ENCODE results near the gene FBXW9.
"Not testable (repeated sequence)": the region's sequence is repeated elsewhere in the genome, so short reads cannot be mapped to it uniquely, and the experiment has no call there.

FBXW9 gene

DNA sequence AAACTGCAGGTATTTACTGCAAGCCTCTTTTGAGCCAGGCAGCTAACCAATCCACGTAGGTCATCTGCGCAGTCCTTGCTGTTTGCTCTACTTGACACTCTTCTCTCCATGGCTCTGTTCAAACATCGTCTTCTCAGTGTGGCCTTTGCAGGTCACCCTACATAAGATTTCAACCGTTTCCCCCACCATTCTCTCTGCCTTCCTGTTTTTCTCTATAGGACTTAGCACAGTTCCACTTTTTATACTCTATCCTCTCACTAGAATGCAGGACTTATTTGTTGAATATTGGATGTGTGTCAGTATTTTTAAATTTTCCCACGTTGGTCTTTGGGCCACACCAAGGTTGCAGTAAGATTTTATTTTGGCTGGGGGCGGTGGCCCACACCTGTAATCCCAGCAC is 1.7 kb upstream of the FBXW9 start:
- H3K4me1 ChIP-seq (ENCODE audit: control insufficient read depth, insufficient read depth, low read length), result no peaks in the 10 kb centered on the region
- no peak overlapping the region for H3K27ac ChIP-seq (ENCODE audit: insufficient read depth, low read depth, low read length, poor library complexity, severe bottlenecking)
- 92 to 95% methylated on average over 6 of the region's 6 CpGs for WGBS, 2 experiments
- no peaks in the 10 kb centered on the region for H3K27me3 ChIP-seq (ENCODE audit: control insufficient read depth, insufficient read depth, low read length, poor library complexity, severe bottlenecking)
- no peaks in the 10 kb centered on the region for H3K9me3 ChIP-seq (ENCODE audit: control insufficient read depth, low read length)
- H3K36me3 ChIP-seq (ENCODE audit: control insufficient read depth, insufficient read depth, low read length), result peaks cover 32% of the 10 kb centered on the region
- no peak overlapping the region for H3K4me3 ChIP-seq (ENCODE audit: insufficient read depth, low read depth, low read length)

GRCh38 chr19:12697425-12697824 is 994 bp upstream of the FBXW9 start:
- not testable (repeated sequence) for H3K4me1 ChIP-seq (ENCODE audit: control insufficient read depth, insufficient read depth, low read length); H3K27me3 ChIP-seq (ENCODE audit: control insufficient read depth, insufficient read depth, low read length, poor library complexity, severe bottlenecking); H3K27ac ChIP-seq (ENCODE audit: insufficient read depth, low read depth, low read length, poor library complexity, severe bottlenecking); H3K9me3 ChIP-seq (ENCODE audit: control insufficient read depth, low read length); H3K4me3 ChIP-seq (ENCODE audit: insufficient read depth, low read depth, low read length)
- 94 to 95% methylated on average over 22 of the region's 22 CpGs for WGBS, 2 experiments
- H3K36me3 ChIP-seq (ENCODE audit: control insufficient read depth, insufficient read depth, low read length), result peaks cover 26% of the 10 kb centered on the region

- H3K4me3 ChIP-seq (ENCODE audit: insufficient read depth, low read depth, low read length), result peak overlapping the region; percentile 81
- H3K27me3 ChIP-seq (ENCODE audit: control insufficient read depth, insufficient read depth, low read length, poor library complexity, severe bottlenecking), result no peaks in the 10 kb centered on the region
- no peak overlapping the region for H3K27ac ChIP-seq (ENCODE audit: insufficient read depth, low read depth, low read length, poor library complexity, severe bottlenecking)
- no peaks in the 10 kb centered on the region for H3K4me1 ChIP-seq (ENCODE audit: control insufficient read depth, insufficient read depth, low read length)
- H3K36me3 ChIP-seq (ENCODE audit: control insufficient read depth, insufficient read depth, low read length), result peaks cover 11% of the 10 kb centered on the region
- H3K9me3 ChIP-seq (ENCODE audit: control insufficient read depth, low read length), result no peaks in the 10 kb centered on the region
- 9 to 10% methylated on average over 36 of the region's 36 CpGs for WGBS, 2 experiments
Measured at GRCh38 chr19:12695997-12696365, 450 bp downstream of the FBXW9 start.

DNA sequence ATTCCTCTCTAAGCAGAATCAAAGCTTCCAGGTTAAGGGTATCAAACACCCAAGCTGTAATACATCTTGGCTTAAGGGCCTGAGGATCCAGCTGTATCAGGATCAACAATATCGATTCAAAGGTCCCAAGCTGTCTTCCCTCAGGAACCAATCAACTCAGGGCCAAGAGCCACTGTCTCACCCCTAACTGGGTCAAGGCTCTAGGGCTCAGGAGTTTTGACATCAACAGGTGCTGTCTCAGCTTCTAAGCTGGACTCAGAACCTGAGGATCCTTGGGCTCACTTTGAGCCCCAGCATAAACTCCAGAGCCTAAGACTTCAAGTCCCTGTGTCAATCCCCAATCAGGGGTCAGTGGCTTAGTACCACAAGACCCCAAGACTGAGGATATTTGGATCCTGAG is 917 bp downstream of the FBXW9 start:
- Histone ChIP-seq H3K4me1 (ENCODE audit: control insufficient read depth, insufficient read depth, low read length) (no peaks in the 10 kb centered on the region), H3K36me3 (ENCODE audit: control insufficient read depth, insufficient read depth, low read length) (peaks cover 7% of the 10 kb centered on the region), H3K9me3 (ENCODE audit: control insufficient read depth, low read length) (no peaks in the 10 kb centered on the region), H3K27me3 (ENCODE audit: control insufficient read depth, insufficient read depth, low read length, poor library complexity, severe bottlenecking) (no peaks in the 10 kb centered on the region), H3K4me3 (ENCODE audit: insufficient read depth, low read depth, low read length) (peak overlapping the region; percentile 81), H3K27ac (ENCODE audit: insufficient read depth, low read depth, low read length, poor library complexity, severe bottlenecking) (no peak overlapping the region)
- 85 to 87% methylated on average over 1 of the region's 1 CpG for WGBS, 2 experiments

- Histone ChIP-seq H3K4me1 (ENCODE audit: control insufficient read depth, insufficient read depth, low read length) (no peaks in the 10 kb centered on the region), H3K4me3 (ENCODE audit: insufficient read depth, low read depth, low read length) (no peak overlapping the region), H3K27me3 (ENCODE audit: control insufficient read depth, insufficient read depth, low read length, poor library complexity, severe bottlenecking) (no peaks in the 10 kb centered on the region), H3K27ac (ENCODE audit: insufficient read depth, low read depth, low read length, poor library complexity, severe bottlenecking) (no peak overlapping the region), H3K36me3 (ENCODE audit: control insufficient read depth, insufficient read depth, low read length) (peaks cover 4% of the 10 kb centered on the region), H3K9me3 (ENCODE audit: control insufficient read depth, low read length) (no peaks in the 10 kb centered on the region)
- WGBS, 2 experiments, result 75 to 82% methylated on average over 2 of the region's 2 CpGs
Measured at GRCh38 chr19:12695096-12695495, 1.3 kb downstream of the FBXW9 start.

DNA sequence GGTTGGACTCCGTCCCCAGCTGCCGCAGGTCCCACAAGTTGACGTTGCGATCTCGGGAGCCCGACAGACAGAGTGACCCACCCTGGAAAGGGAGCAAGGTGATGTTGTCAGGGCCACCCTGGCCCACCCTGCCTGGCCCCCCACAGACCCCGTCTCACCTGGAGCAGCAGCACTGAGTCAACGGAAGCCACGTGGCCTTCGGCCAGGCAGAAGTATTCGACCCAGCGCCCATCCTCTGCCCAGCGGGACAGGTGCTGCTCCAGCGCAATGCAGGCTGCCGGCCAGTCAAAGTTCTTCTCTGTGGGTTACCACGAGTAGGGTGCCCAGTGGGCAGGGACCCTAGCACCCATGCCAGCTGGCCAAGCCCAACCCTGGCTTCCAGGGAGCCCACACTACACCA is 1.8 kb downstream of the FBXW9 start:
- Histone ChIP-seq H3K27ac (ENCODE audit: insufficient read depth, low read depth, low read length, poor library complexity, severe bottlenecking) (no peak overlapping the region), H3K27me3 (ENCODE audit: control insufficient read depth, insufficient read depth, low read length, poor library complexity, severe bottlenecking) (no peaks in the 10 kb centered on the region), H3K4me3 (ENCODE audit: insufficient read depth, low read depth, low read length) (no peak overlapping the region), H3K4me1 (ENCODE audit: control insufficient read depth, insufficient read depth, low read length) (no peaks in the 10 kb centered on the region), H3K36me3 (ENCODE audit: control insufficient read depth, insufficient read depth, low read length) (no peaks in the 10 kb centered on the region), H3K9me3 (ENCODE audit: control insufficient read depth, low read length) (no peaks in the 10 kb centered on the region)
- 94 to 97% methylated on average over 16 of the region's 16 CpGs for WGBS, 2 experiments

DNA sequence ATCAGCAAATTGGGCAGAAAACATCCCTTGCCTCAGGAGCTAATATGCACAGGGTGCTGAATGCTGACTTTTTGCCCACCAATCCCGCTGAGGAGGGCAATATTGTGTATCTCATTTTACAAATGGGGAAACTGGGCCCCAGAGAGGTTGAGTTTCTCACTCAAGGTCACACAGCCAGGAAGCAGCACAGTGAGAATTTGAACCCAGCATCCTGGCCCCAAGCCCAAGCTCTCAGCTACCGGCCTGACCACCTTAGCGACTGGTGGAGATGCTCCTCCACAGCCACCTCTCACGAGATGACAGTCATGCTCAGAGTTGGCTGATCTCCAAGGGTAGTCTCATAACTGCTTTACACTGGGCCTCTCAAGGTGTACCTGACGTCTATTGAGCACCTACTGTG is 3.5 kb downstream of the FBXW9 start:
- no peaks in the 10 kb centered on the region for H3K27me3 ChIP-seq (ENCODE audit: control insufficient read depth, insufficient read depth, low read length, poor library complexity, severe bottlenecking)
- H3K36me3 ChIP-seq (ENCODE audit: control insufficient read depth, insufficient read depth, low read length), result no peaks in the 10 kb centered on the region
- 91 to 92% methylated on average over 5 of the region's 5 CpGs for WGBS, 2 experiments
- H3K27ac ChIP-seq (ENCODE audit: insufficient read depth, low read depth, low read length, poor library complexity, severe bottlenecking), result no peak overlapping the region
- no peak overlapping the region for H3K4me3 ChIP-seq (ENCODE audit: insufficient read depth, low read depth, low read length)
- no peaks in the 10 kb centered on the region for H3K4me1 ChIP-seq (ENCODE audit: control insufficient read depth, insufficient read depth, low read length)
- H3K9me3 ChIP-seq (ENCODE audit: control insufficient read depth, low read length), result no peaks in the 10 kb centered on the region

DNA sequence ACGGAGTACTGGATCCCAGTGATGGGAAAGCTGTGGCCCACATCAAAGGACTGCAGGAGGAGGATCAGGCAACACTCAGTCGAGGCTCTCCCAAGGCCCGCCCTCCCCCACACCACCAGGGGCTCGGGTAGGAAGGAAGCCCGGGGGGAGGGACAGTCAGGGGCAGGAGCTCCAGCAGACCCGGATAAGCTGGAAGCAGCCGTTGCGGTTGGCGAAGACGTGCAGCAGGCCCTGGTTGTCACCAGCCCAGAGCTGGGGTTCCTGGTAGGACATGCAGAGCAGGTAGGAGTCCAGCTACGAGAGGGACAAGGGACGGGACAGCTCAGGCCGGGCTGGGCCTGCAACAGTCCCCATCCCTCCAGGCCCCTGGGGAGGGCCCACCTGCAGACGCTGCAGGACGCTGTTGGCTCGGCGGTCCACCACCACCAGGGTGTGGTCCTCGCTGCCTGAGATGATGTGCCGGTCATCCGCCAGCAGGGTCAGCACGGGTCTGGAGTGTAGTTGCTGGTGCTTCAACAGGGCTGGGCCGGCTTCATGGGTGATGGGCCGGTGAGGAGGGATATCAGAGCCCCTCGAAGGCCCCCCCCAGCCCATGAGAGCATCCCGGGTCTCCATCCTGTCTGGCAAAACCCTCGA is 6.7 kb downstream of the FBXW9 start:
- Histone ChIP-seq H3K27me3 (ENCODE audit: control insufficient read depth, insufficient read depth, low read length, poor library complexity, severe bottlenecking) (no peaks in the 10 kb centered on the region), H3K4me3 (ENCODE audit: insufficient read depth, low read depth, low read length) (no peak overlapping the region), H3K27ac (ENCODE audit: insufficient read depth, low read depth, low read length, poor library complexity, severe bottlenecking) (no peak overlapping the region), H3K4me1 (ENCODE audit: control insufficient read depth, insufficient read depth, low read length) (no peaks in the 10 kb centered on the region), H3K36me3 (ENCODE audit: control insufficient read depth, insufficient read depth, low read length) (no peaks in the 10 kb centered on the region), H3K9me3 (ENCODE audit: control insufficient read depth, low read length) (no peaks in the 10 kb centered on the region)
- 93% methylated on average over 26 of the region's 26 CpGs for WGBS, 2 experiments

- H3K4me1 ChIP-seq (ENCODE audit: control insufficient read depth, insufficient read depth, low read length), result no peaks in the 10 kb centered on the region
- H3K36me3 ChIP-seq (ENCODE audit: control insufficient read depth, insufficient read depth, low read length), result no peaks in the 10 kb centered on the region
- H3K27me3 ChIP-seq (ENCODE audit: control insufficient read depth, insufficient read depth, low read length, poor library complexity, severe bottlenecking), result no peaks in the 10 kb centered on the region
- 94 to 95% methylated on average over 12 of the region's 12 CpGs for WGBS, 2 experiments
- no peaks in the 10 kb centered on the region for H3K9me3 ChIP-seq (ENCODE audit: control insufficient read depth, low read length)
- no peak overlapping the region for H3K4me3 ChIP-seq (ENCODE audit: insufficient read depth, low read depth, low read length)
- no peak overlapping the region for H3K27ac ChIP-seq (ENCODE audit: insufficient read depth, low read depth, low read length, poor library complexity, severe bottlenecking)
Measured at GRCh38 chr19:12689012-12689411, 7.4 kb downstream of the FBXW9 start.

GRCh38 chr19:12687496-12688196 is 8.8 kb downstream of the FBXW9 start, which contains the start of gene GNG14:
Gene GNG14, plus strand, starts transcription at chr19:12687998. Its CDS starts 51 bp downstream, at chr19:12688049.
- H3K4me3 ChIP-seq (ENCODE audit: insufficient read depth, low read depth, low read length), result no peak within 1 kb of the TSS
- 90 to 91% methylated on average over 9 of the region's 9 CpGs for WGBS, 2 experiments

More at GRCh38 chr19:12687496-12688196, 8.8 kb downstream of the FBXW9 start, which contains the start of gene GNG14:
- Histone ChIP-seq H3K27me3 (ENCODE audit: control insufficient read depth, insufficient read depth, low read length, poor library complexity, severe bottlenecking) (no peaks in the 10 kb centered on the region), H3K4me1 (ENCODE audit: control insufficient read depth, insufficient read depth, low read length) (no peaks in the 10 kb centered on the region), H3K36me3 (ENCODE audit: control insufficient read depth, insufficient read depth, low read length) (no peaks in the 10 kb centered on the region), H3K9me3 (ENCODE audit: control insufficient read depth, low read length) (no peaks in the 10 kb centered on the region), H3K27ac (ENCODE audit: insufficient read depth, low read depth, low read length, poor library complexity, severe bottlenecking) (no peak within 1 kb of the TSS)

Data from ectodermal cell (in vitro differentiated cells).